ENCODE measurements around the gene TEKT1. TPM values are rescaled to one million over a fixed set of nuclear protein-coding genes. Genes with fewer than 3 reads are reported as not detected.
A peak's percentile ranks its signal among the peaks of the same experiment; 100 is the strongest.
"Not testable (repeated sequence)": the region's sequence is repeated elsewhere in the genome, so short reads cannot be mapped to it uniquely, and the experiment has no call there.

TEKT1 gene
- total RNA-seq, 1 experiment from 2014 or later: not detected

- H3K27me3 ChIP-seq: peaks cover 12% of the 10 kb centered on the region
- DNase-seq: no peak
- H3K9me3 ChIP-seq: no peaks in the 10 kb centered on the region
- H3K36me3 ChIP-seq: no peaks in the 10 kb centered on the region
- no peak overlapping the region for H3K4me3 ChIP-seq
These were observed 11.8 kb upstream of the TEKT1 start for GRCh38 chr17:6843241-6843880.

DNA sequence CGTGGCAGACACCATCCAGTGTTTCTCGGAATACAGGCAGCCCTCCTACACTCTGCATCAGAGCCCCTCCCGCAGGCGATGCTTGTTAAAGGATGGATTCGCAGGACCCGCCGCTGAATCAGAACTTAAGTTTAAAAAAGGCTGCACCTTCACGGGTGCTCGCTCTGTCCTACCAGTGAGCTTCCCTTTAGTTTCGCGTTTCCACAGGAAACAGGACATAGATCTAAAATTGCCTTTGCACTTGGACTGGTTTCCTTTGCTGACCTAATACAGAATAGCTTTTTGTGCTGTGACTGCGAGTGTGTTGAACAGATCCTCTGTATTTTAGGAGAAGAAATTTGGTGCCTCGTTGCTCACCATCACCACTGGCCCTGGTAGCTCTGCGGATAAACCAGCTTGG lies 10.2 kb upstream of the TEKT1 start:
- not testable (repeated sequence) for DNase-seq, H3K9me3 ChIP-seq, H3K36me3 ChIP-seq, H3K4me3 ChIP-seq
- H3K27me3 ChIP-seq: peaks cover 12% of the 10 kb centered on the region

DNA sequence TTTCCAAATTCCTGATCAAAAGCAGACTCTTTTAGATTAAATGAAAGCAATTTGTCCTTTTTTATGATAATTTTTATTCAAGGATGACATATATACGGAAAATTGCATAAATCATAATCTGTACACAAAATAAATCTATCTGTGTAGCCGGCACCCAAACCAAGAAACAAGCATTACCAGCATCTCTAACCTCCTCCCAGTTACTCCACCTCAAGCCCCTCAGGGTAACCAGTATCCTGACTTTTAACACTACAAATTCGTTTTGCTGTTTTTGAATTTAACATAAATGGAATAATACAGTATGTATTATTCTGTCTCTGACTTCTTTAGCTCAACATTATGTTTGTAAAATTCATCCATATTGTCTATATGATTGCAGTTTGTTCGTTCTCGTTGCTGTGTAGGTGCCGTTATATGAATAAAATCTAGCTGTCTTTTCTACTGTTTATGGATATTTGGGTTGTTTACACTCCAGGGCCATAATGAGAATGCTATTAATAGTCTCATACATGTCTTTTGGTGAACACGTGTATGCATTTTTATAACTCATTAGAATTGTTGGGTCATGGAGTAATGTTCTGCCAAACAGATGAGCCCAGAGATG lies 1.0 kb downstream of the TEKT1 start:
- Histone ChIP-seq H3K4me3 (no peak overlapping the region), H3K36me3 (no peaks in the 10 kb centered on the region), H3K9me3 (no peaks in the 10 kb centered on the region), H3K27me3 (peaks cover 22% of the 10 kb centered on the region)
- no peak for DNase-seq

DNA sequence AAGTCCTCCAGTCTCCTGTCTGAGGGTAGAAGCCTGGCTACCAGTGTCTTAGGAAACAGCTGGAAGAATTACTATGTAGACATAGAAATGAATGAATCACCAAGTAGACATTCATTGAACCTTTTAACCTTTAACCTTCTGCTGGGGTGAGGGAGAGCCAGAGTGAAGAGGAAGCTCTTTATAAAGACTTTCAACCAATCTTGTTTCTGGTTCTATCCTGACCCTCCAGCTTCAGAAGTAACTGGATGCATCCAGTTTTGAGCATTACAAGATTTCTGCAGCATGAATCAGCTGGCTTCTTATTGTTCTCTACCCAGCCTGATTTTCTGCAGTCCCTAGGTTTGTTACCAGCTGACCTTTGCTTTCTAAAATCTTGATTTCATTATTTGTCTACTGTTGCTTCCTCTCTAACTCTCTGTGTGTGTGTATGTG lies 8.5 kb downstream of the TEKT1 start:
- no peak for DNase-seq
- Histone ChIP-seq H3K9me3 (no peaks in the 10 kb centered on the region), H3K27me3 (no peaks in the 10 kb centered on the region), H3K36me3 (no peaks in the 10 kb centered on the region), H3K4me3 (no peak overlapping the region)

DNA sequence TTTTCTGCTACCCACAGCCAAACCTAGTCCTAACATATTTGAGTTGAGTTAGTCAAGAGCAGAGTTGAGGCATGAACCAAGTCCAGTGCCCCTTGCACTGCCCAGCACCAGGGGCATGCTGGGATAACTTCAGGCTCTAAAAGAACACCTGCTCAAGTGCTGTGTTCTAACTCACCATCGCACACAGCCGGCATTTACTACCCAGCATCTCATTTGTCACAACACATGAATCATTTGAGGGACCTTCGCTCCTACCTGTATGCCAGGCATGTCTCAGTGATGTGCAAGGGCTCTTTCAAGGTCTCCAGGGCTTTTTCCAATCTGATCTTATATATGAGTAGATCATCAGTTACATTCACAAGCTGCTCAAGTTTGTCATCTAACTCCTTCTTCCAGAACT lies 12.6 kb downstream of the TEKT1 start:
- Histone ChIP-seq H3K4me3 (no peak overlapping the region), H3K36me3 (no peaks in the 10 kb centered on the region), H3K9me3 (no peaks in the 10 kb centered on the region), H3K27me3 (no peaks in the 10 kb centered on the region)
- DNase-seq: no peak

DNA sequence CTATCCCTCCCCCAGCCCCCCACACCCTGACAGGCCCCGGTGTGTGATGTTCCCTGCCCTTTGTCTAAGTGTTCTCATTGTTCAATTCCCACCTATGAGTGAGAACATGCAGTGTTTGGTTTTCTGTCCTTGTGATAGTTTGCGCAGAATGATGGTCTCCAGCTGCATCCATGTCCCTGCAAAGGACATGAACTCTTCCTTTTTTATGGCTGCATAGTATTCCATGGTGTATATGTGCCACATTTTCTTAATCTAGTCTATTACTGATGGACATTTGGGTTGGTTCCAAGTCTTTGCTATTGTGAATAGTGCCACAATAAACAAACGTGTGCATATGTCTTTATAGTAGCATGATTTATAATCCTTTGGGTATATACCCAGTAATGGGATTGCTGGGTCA lies 15.2 kb downstream of the TEKT1 start:
- H3K4me3 ChIP-seq, H3K9me3 ChIP-seq, H3K27me3 ChIP-seq, DNase-seq, H3K36me3 ChIP-seq: not testable (repeated sequence)

DNA sequence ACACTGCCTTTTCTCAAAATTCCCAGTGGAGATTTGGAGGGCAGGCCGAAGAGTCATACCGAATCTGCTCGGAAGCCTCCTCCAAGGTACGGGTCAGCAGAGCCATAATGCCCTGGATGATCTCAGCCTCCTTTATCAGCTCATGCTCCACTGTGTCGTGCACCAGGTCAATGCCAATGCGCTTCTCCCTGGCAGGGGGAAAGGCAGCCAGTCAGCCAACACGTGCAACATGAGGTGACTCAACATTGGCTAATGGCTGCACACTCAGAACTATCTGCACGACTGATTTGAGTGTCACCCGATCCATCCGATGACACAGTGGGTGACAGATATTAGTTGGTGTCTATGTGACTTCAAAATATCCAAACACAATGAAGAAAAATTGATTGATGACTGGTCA lies 15.8 kb downstream of the TEKT1 start:
- H3K27me3 ChIP-seq: no peaks in the 10 kb centered on the region
- no peak for DNase-seq
- H3K9me3 ChIP-seq: no peaks in the 10 kb centered on the region
- no peak overlapping the region for H3K4me3 ChIP-seq
- no peaks in the 10 kb centered on the region for H3K36me3 ChIP-seq

DNA sequence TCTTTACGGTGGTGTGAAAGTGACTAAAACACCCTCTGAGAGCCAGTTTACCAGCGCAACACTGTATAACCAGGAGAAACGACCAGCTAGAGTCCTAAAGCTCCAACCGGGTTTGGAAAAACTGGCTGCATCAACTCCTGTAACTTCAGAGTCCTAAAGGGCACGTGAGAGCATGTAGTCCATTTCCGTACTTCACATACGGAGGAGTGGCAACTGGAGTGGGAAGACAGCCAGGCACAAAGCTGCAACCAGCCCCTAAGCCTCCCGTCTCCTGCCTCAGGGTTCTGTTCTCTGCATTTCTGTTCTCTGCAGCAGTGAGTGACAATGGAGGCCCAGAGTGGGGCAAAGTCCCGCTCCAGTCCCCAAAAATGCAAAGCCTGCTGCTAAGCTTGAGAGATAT lies 19.2 kb downstream of the TEKT1 start:
- no peak overlapping the region for H3K4me3 ChIP-seq
- H3K36me3 ChIP-seq: no peaks in the 10 kb centered on the region
- no peaks in the 10 kb centered on the region for H3K27me3 ChIP-seq
- DNase-seq: no peak
- H3K9me3 ChIP-seq: no peaks in the 10 kb centered on the region

DNA sequence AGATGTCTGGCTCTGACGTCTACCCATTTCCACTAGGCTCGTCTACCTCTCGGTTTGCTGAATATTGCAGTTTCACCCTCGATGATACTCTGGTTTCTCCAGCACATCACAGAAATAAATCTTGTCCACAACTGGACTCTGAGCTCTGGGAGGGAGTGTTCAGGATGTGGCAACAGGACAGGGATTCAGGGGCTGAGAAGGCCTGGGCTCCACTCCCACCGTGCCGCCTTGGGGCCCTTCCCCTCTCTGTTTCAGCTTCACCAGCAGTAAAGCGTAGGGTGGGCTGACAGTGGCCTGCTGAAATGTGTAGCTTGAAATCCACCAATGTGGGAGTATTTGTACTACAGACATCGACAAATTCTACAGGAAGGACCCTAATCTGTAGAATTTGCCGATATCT lies 20.0 kb downstream of the TEKT1 start:
- Histone ChIP-seq H3K36me3 (no peaks in the 10 kb centered on the region), H3K9me3 (no peaks in the 10 kb centered on the region), H3K27me3 (no peaks in the 10 kb centered on the region), H3K4me3 (no peak overlapping the region)
- no peak for DNase-seq

- peak; percentile 10 for DNase-seq
- Histone ChIP-seq H3K4me3 (no peak overlapping the region), H3K9me3 (no peaks in the 10 kb centered on the region), H3K27me3 (no peaks in the 10 kb centered on the region), H3K36me3 (no peaks in the 10 kb centered on the region)
These were observed 31.0 kb downstream of the TEKT1 start for GRCh38 chr17:6800422-6801027.

- Histone ChIP-seq H3K4me3 (no peak overlapping the region), H3K9me3 (no peaks in the 10 kb centered on the region), H3K27me3 (no peaks in the 10 kb centered on the region), H3K36me3 (no peaks in the 10 kb centered on the region)
- no peak for DNase-seq
These were observed 31.8 kb downstream of the TEKT1 start for GRCh38 chr17:6799738-6800137.

DNA sequence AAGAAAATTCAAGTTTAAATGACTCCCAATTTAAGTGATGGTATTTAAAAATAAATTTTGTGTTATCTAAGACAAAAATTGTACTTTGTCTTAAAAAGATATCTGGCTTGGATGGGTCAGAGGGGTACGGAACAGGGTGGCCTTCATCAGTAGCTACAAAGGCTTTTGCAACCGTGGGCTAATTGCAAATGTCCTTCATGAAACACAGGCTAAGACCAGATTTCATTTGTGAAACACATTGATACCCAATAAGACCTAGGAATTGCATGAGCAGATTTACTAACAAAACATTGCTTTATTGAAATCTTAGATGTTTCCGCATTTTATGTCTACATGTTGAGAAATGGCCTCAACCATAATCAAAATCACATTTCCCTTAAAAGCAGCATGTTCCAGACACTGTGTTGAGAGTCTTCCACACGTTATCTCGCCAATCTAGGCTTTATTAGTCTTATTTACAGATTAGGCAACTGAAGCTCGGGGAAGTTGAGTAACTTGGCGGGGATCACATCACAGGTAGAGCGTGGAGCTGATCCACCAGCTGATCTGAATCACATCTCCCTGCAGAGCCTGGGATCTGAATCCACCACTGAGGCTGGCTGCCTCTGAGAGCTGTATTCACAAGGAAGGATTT lies 33.7 kb downstream of the TEKT1 start:
- no peaks in the 10 kb centered on the region for H3K9me3 ChIP-seq
- no peaks in the 10 kb centered on the region for H3K27me3 ChIP-seq
- DNase-seq: no peak
- H3K36me3 ChIP-seq: no peaks in the 10 kb centered on the region
- no peak overlapping the region for H3K4me3 ChIP-seq

DNA sequence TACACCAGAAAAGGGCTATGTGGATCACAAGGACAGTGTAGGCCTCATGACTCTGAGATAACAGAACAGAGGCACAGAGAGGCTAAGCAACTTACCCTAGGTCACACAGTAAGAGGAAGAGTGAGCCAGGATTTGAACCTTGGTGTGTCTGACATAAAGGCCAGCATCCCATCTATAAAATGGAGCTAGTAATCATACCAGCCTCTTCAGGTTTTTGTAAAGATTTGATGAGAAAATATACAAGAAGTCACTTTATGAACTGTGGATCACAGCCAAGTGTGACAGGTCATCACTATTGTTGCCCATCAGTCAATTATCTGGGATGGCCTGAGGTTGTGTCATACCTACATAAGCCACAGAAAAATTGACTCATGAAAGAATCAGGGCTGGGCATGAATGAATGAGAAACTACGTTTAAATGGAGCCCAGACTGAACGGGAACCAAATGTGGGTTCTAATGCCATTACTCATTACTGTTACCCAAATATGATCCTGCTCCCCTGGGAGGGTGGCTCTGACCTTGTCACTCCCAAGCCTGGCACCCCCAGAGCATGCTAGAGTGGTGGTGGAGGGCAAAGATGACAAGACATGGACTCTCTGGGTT lies 34.5 kb downstream of the TEKT1 start:
- Histone ChIP-seq H3K27me3 (no peaks in the 10 kb centered on the region), H3K9me3 (no peaks in the 10 kb centered on the region), H3K4me3 (no peak overlapping the region), H3K36me3 (no peaks in the 10 kb centered on the region)
- peak; percentile 30 for DNase-seq

GRCh38 chr17:6796017-6796886 lies 35.3 kb downstream of the TEKT1 start:
- Histone ChIP-seq H3K36me3 (no peaks in the 10 kb centered on the region), H3K9me3 (no peaks in the 10 kb centered on the region), H3K4me3 (no peak overlapping the region), H3K27me3 (no peaks in the 10 kb centered on the region)
- DNase-seq: no peak

DNA sequence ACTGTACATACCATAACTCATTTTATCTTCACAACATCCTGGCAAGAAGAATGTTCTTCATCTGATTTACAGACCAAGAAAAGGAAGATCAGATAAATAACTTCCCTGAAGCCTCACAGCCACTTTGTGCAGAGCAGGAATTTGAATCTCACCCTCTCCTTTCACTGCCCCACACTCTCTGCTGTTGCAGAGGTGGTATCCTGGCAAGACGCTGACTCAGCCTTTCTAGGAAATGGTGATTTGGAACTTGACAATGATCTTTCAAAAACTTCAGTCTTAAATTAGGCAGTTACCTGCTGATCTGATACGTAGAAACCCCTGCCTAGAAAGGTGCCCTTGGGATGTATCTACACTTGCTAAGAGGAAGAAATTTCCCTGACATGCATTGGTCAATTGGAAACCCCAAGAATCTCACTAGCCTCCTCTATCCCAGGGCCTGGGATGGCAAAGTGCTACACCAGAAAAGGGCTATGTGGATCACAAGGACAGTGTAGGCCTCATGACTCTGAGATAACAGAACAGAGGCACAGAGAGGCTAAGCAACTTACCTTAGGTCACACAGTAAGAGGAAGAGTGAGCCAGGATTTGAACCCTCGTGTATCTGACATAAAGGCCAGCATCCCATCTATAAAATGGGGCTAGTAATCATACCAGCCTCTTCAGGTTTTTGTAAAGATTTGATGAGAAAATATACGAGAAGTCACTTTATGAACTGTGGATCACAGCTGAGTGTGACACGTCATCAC lies 37.6 kb downstream of the TEKT1 start:
- no peak for DNase-seq
- H3K9me3 ChIP-seq: no peaks in the 10 kb centered on the region
- H3K36me3 ChIP-seq: no peaks in the 10 kb centered on the region
- no peak overlapping the region for H3K4me3 ChIP-seq
- H3K27me3 ChIP-seq: no peaks in the 10 kb centered on the region

DNA sequence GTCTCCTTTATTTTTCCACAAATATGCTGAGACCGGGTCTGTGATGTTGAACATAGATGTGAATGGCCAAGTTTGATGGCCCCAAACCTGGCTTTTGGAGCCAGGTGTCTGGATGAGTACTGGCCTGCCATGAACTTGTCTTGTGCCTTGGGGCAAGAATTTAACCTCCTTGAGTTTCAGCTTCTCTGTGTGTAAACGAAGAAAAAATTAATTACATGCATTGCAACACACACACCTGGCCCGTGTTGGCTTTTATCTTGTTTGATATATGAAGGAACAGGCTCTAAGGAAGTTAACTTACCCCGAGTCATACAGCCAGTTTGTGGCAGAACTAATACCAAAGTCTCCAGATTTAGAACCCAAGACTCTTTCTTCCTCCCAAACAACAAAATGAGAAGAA lies 42.4 kb downstream of the TEKT1 start:
- no peak for DNase-seq

More for the DNA sequence above, 42.4 kb downstream of the TEKT1 start:
- Histone ChIP-seq H3K9me3 (no peaks in the 10 kb centered on the region), H3K36me3 (no peaks in the 10 kb centered on the region), H3K4me3 (no peak overlapping the region), H3K27me3 (no peaks in the 10 kb centered on the region)
